A549 (cell line): Measurements from ENCODE around the gene DENND6A. TPM values are rescaled to one million over a fixed set of nuclear protein-coding genes. Genes with fewer than 3 reads are reported as not detected.

Source experiments
- ATAC-seq, 2 experiments: fragments of 200-7000 bp in 1 of 2; fragments of >200 bp in 1 of 2; cut with Nextera tagmentation in 1 of 2; cut with Tn5 transposase in 1 of 2; 3 replicates each; pipeline versions ENCODE4 v1.8.0 to v1.9.1; 2018 to 2020; ENCODE audit warnings: mild to moderate bottlenecking in 1 of 2, moderate library complexity in 1 of 2
- CTCF ChIA-PET: fragments of 300-600 bp; sonication (Branson Sonifier 250); formaldehyde crosslinking; extraction: SDS; loops from one replicate; lab custom pipeline; 2021; ENCODE audit warnings: antibody characterized with exemption, inconsistent platforms; lab: Yijun Ruan, JAX
- POLR2A ChIA-PET: fragments of 350-600 bp; formaldehyde crosslinking; extraction: SDS; loops from one replicate; lab custom pipeline; 2021; ENCODE audit warnings: antibody characterized with exemption, inconsistent platforms; lab: Yijun Ruan, JAX
- DNase-seq, 2 experiments: peaks; one replicate each; pipeline versions ENCODE4 v3.0.0 to v3.0.0-alpha.2; 2011 to 2016; ENCODE audit warnings: low read depth in 1 of 2, low spot score in 1 of 2
- FAIRE-seq: peaks from 2 replicates; lab custom pipeline; 2011; peaks lifted over from hg19 to GRCh38; lab: Jason Lieb, UNC
- H3K27ac ChIP-seq, 2 experiments: fragments of >200 bp; sonication (Bioruptor Twin); formaldehyde crosslinking; 3 replicates each; pipeline ENCODE4 v1.5.1; 2016 to 2017
- H3K4me1 ChIP-seq: fragments of >200 bp; sonication (Bioruptor Twin); formaldehyde crosslinking; 3 replicates; pipeline ENCODE4 v1.6.1; 2016
- H3K4me2 ChIP-seq: fragments of >200 bp; sonication (Bioruptor Twin); formaldehyde crosslinking; 3 replicates; pipeline ENCODE4 v1.6.1; 2016
- H3K4me3 ChIP-seq: fragments of >200 bp; sonication (Bioruptor Twin); formaldehyde crosslinking; 3 replicates; pipeline ENCODE4 v1.5.1; 2016
- H3K9me3 ChIP-seq: fragments of >200 bp; sonication (Bioruptor Twin); formaldehyde crosslinking; 3 replicates; pipeline ENCODE4 v1.6.1; 2016
- CEBPB ChIP-seq, 2 experiments: fragments of >200 bp in 1 of 2; sonication (Bioruptor Twin) in 1 of 2; formaldehyde crosslinking in 1 of 2; IDR thresholded peaks; 2 replicates each; pipeline ENCODE4 v1.6.1; 2012 to 2016
- CHD2 ChIP-seq: fragments of 150-350 bp; IDR thresholded peaks from 2 replicates; pipeline ENCODE4 v1.6.1; 2014; ENCODE audit warnings: low read length; ENCODE audit not compliant: partially characterized antibody
- CHD4 ChIP-seq: fragments of 200-600 bp; sonication (generic); IDR thresholded peaks from 2 replicates; pipeline ENCODE4 v1.6.1; 2016; ENCODE audit warnings: antibody characterized with exemption, mild to moderate bottlenecking, borderline replicate concordance
- CTCF ChIP-seq: fragments of >200 bp; sonication (Bioruptor Twin); formaldehyde crosslinking; IDR thresholded peaks from 3 replicates; pipeline ENCODE4 v1.5.1; 2016
- E2F6 ChIP-seq: IDR thresholded peaks from 2 replicates; pipeline ENCODE4 v1.6.1; 2012; ENCODE audit warnings: low read depth, borderline replicate concordance
- FOSB ChIP-seq: fragments of 250-450 bp; sonication (Bioruptor Pico); IDR thresholded peaks from 2 replicates; pipeline ENCODE4 v1.5.0; 2020; ENCODE audit warnings: mild to moderate bottlenecking, moderate library complexity
- FOSL2 ChIP-seq, 2 experiments: fragments of 450-650 bp in 1 of 2; fragments of >200 bp in 1 of 2; sonication (Bioruptor Twin) in 1 of 2; formaldehyde crosslinking; IDR thresholded peaks; 2 replicates each; pipeline versions ENCODE4 v1.5.0 to v1.6.1; 2016 to 2020; ENCODE audit warnings: mild to moderate bottlenecking in 1 of 2, moderate library complexity in 1 of 2
- HES2 ChIP-seq: fragments of >200 bp; sonication (Bioruptor Twin); formaldehyde crosslinking; IDR thresholded peaks from 2 replicates; pipeline ENCODE4 v1.6.1; 2016
- HOXA7 ChIP-seq: fragments of 250-450 bp; sonication (Bioruptor Pico); IDR thresholded peaks from 2 replicates; pipeline ENCODE4 v1.5.0; 2020; ENCODE audit warnings: mild to moderate bottlenecking, moderate library complexity
- HOXB13 ChIP-seq: fragments of 250-450 bp; sonication (Bioruptor Pico); IDR thresholded peaks from 2 replicates; pipeline ENCODE4 v1.5.0; 2020; ENCODE audit warnings: low read depth, mild to moderate bottlenecking, moderate library complexity
- MAFK ChIP-seq: fragments of 450-650 bp; IDR thresholded peaks from 2 replicates; pipeline ENCODE4 v1.6.1; 2014; ENCODE audit not compliant: partially characterized antibody
- NR3C1 ChIP-seq: fragments of >200 bp; sonication (Bioruptor Twin); formaldehyde crosslinking; IDR thresholded peaks from 3 replicates; pipeline ENCODE4 v1.6.1; 2017
- PHF8 ChIP-seq: fragments of 200-600 bp; sonication (generic); IDR thresholded peaks from 2 replicates; pipeline ENCODE4 v1.6.1; 2016; ENCODE audit warnings: low read depth, mild to moderate bottlenecking, antibody characterized with exemption, moderate library complexity, borderline replicate concordance
- RNF2 ChIP-seq: fragments of 200-600 bp; sonication (generic); IDR thresholded peaks from 2 replicates; pipeline ENCODE4 v1.6.1; 2016; ENCODE audit warnings: low read depth, mild to moderate bottlenecking, antibody characterized with exemption, moderate library complexity, borderline replicate concordance
- SMC3 ChIP-seq: fragments of >200 bp; sonication (Bioruptor Twin); formaldehyde crosslinking; IDR thresholded peaks from 3 replicates; pipeline ENCODE4 v1.6.1; 2018; ENCODE audit warnings: inconsistent platforms
- SREBF2 ChIP-seq: fragments of 450-650 bp; IDR thresholded peaks from 2 replicates; pipeline ENCODE4 v1.6.1; 2014; ENCODE audit warnings: mild to moderate bottlenecking, moderate library complexity
- ZC3H11A ChIP-seq: fragments of 450-650 bp; IDR thresholded peaks from 2 replicates; pipeline ENCODE4 v1.6.1; 2014; ENCODE audit warnings: antibody characterized with exemption, mild to moderate bottlenecking
- ZFP36 ChIP-seq: fragments of 450-650 bp; IDR thresholded peaks from 2 replicates; pipeline ENCODE4 v1.6.1; 2014; ENCODE audit warnings: borderline replicate concordance; ENCODE audit not compliant: partially characterized antibody
- ZSCAN20 ChIP-seq: fragments of 250-450 bp; sonication (Bioruptor Pico); IDR thresholded peaks from 2 replicates; pipeline ENCODE4 v1.8.0; 2022; ENCODE audit warnings: mild to moderate bottlenecking, moderate library complexity
- WGBS: methylation state at CpG from one replicate; pipeline ENCODE4 v1.1.6; 2017; ENCODE audit errors: missing lambda C conversion rate; 5-methylcytosine and 5-hydroxymethylcytosine counted together
- polyA plus RNA-seq, 4 experiments: library from polyadenylated mRNA; depleted of rRNA in 3 of 4; stranded (reverse); fragments of >200 nt; fragmentation: RNase III in 1 of 4; extraction: RNeasy Plus Mini Kit Qiagen cat#74134 plus additional on column Dnase treatment in 1 of 4; gene quantifications; 2 replicates in 3 of 4; 3 replicates in 1 of 4; pipeline ENCODE4 v1.2.3, GENCODE V29; 2011 to 2017

The DENND6A gene
- polyA plus RNA-seq, 2 of the 4 experiments (the other 2 are of a cell fraction), result 5.4 to 18.1 TPM

- H3K9me3 ChIP-seq, result no peaks in the 10 kb centered on the region
- H3K4me3 ChIP-seq, result no peak overlapping the region
- DNase-seq, result no peak
- no peak for FAIRE-seq
- TF ChIP-seq CHD4, result no peak
- no peak for TF ChIP-seq SMC3
- TF ChIP-seq FOSB (CRISPR knock-in tag), result no peak
- TF ChIP-seq PHF8, result no peak
- no peak for TF ChIP-seq HOXA7
- no peak for TF ChIP-seq CEBPB (IDR thresholded peaks at IDR 0.05)
- TF ChIP-seq SREBF2, result no peak
- TF ChIP-seq, all 56 proteins: peak for 0
- Histone ChIP-seq H3K27ac (no peak overlapping the region), H3K4me1 (no peaks in the 10 kb centered on the region), H3K4me2 (no peak overlapping the region)
- POLR2A ChIA-PET, result interaction anchor here (0.9 kb wide), 1 partner anchor 11 kb away, joined by 3 read pairs; the partner anchor contains the start of gene DENND6A
- 88% methylated on average over 1 of the region's 1 CpG for WGBS
- CTCF ChIA-PET, result interaction anchor here (0.6 to 1.0 kb wide), 3 partner anchors 9 to 115 kb away, joined by 3 to 4 read pairs (median 3); no protein-coding TSS in a partner anchor
- no peak for ATAC-seq
Measured at GRCh38 chr3:57681691-57682090, 11.2 kb downstream of the DENND6A start.

GRCh38 chr3:57680046-57680445 lies 12.8 kb downstream of the DENND6A start:
- FAIRE-seq (no peak), ATAC-seq (no peak), DNase-seq (no peak)
- Histone ChIP-seq H3K27ac (no peak overlapping the region), H3K4me2 (no peak overlapping the region), H3K9me3 (no peaks in the 10 kb centered on the region), H3K4me1 (no peaks in the 10 kb centered on the region), H3K4me3 (no peak overlapping the region)
- TF ChIP-seq CTCF (no peak), ZSCAN20 (CRISPR knock-in tag) (no peak), CHD4 (no peak), HES2 (no peak), CHD2 (no peak), ZFP36 (no peak), NR3C1 (no peak), E2F6 (no peak), HOXB13 (CRISPR knock-in tag) (no peak), FOSL2 (IDR thresholded peaks at IDR 0.05) (no peak), FOSL2 (CRISPR knock-in tag; IDR thresholded peaks at IDR 0.05) (no peak), MAFK (no peak), RNF2 (no peak)
- POLR2A ChIA-PET, result no interaction called here
- CTCF ChIA-PET, result interaction anchor here (1.0 to 2.0 kb wide), 2 partner anchors 10 to 14 kb away, joined by 3 to 4 read pairs; no protein-coding TSS in a partner anchor
- WGBS, result 95% methylated on average over 4 of the region's 4 CpGs

GRCh38 chr3:57675530-57675929 lies 17.3 kb downstream of the DENND6A start:
- ChIA-PET CTCF (interaction anchor here (0.7 kb wide), 1 partner anchor 19 kb away, joined by 3 read pairs; no protein-coding TSS in a partner anchor), POLR2A (no interaction called here)

More at GRCh38 chr3:57675530-57675929, 17.3 kb downstream of the DENND6A start:
- no peak overlapping the region for H3K27ac ChIP-seq
- ATAC-seq, result no peak
- no peak for FAIRE-seq
- H3K9me3 ChIP-seq, result no peaks in the 10 kb centered on the region
- TF ChIP-seq SMC3 (no peak), ZC3H11A (no peak)
- TF ChIP-seq, all 56 proteins: peak for 0
- no peaks in the 10 kb centered on the region for H3K4me1 ChIP-seq
- no peak overlapping the region for H3K4me2 ChIP-seq
- DNase-seq, result no peak
- H3K4me3 ChIP-seq, result no peak overlapping the region
